Activated T-cell treated with anti-CD3 and anti-CD28 coated beads for 4 hours (primary cell): ENCODE measurements around the gene OXGR1.
"Not testable (repeated sequence)": the region's sequence is repeated elsewhere in the genome, so short reads cannot be mapped to it uniquely, and the experiment has no call there.

Experiments used
- DNase-seq: peaks from one replicate; pipeline ENCODE4 v3.0.0-alpha.2; 2020

Gene OXGR1

DNA sequence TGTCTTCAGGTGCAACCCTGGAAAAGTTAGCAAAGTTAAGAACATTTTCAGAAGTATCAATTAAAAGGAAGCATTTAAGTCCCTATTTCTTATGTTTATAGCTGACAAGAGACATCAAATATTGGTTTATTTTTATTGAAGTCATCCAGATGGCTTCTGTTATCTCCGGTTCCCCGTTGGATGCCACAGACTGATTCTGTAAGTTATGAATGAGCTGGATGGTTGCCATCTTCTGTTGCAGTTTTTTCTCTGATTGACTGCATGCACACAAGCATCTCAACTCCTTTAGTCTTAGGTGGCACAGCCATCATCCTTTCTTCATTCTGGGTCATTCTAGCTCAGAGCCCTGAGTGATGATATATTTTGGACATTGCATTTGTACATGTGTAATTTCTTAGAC lies 10.6 kb upstream of the OXGR1 start:
- no peak for DNase-seq

DNA sequence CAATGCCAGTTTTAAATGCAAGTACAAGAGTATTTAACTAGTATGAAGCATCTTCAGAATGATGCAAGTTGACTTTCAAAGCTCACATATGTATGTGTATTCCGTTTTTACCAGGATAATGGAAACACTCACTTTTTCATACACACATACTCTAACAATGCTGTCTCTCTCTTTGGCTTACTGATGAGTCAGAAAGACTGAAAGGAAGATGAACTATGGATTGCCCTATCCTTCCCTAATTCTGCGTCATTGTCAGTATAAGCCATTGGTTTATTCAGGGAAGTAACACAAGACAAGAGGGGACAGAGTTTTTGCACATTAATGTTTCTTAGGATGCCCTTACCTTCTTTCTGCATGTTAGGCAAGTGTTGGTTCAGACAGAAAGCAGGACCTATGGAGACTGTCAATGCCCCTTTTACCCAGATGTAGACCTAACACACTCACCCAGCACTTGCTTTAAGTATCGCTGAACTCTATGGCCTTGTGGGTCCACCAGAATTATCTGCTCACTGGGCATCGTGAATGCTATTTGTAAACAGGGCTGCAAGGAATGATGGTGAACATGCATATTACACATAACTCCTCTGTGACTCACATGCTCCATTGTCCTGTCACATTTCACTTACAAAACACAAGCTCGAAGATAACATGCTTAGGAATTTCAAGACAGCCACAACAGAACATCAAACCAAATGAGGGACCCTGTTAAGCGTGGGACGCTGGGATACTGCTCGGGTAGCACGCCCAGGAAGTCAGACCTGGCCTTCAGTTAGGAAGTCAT lies 10.0 kb upstream of the OXGR1 start:
- no peak for DNase-seq

DNA sequence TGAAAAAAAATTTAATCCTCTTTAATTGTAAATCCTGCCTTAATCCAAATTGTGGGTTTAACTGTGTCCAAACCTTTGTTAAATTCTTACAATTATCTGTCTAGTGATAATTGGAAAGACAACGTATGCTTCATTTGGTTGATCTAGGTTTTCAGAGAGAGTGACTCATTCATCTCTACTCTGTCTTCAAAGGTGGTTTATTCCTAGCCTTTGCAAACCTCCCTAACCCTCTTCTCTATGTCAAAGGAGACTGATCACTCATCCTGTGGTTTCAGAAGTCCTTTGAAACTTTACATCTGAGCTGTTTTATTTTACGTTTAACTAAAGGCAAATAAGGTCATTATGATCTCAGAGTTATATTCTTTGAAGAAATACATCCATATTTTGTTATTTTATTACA lies 8.8 kb upstream of the OXGR1 start:
- DNase-seq, result no peak

GRCh38 chr13:97002581-97002980 lies 8.3 kb upstream of the OXGR1 start:
- no peak for DNase-seq

DNA sequence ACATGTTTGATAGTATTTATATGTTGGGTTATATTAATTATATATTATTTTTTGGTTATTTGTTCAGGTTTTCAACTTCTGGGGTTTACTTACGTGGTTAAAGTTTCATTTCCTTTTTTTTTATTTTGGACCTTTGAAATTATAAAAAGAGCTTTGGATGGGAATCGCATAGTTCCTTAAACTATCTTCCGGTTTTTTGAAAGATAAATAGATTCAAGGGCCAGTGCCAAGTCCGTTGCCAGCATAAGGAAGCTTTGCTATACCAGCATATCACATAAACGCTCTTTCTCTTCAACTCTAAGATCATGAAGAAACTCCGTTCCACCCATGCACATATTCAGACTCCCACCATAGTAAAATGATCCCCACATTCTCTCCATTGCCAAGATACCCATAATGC lies 7.4 kb upstream of the OXGR1 start:
- no peak for DNase-seq

- DNase-seq, result no peak
Measured at GRCh38 chr13:97000295-97000925, 6.1 kb upstream of the OXGR1 start.

DNA sequence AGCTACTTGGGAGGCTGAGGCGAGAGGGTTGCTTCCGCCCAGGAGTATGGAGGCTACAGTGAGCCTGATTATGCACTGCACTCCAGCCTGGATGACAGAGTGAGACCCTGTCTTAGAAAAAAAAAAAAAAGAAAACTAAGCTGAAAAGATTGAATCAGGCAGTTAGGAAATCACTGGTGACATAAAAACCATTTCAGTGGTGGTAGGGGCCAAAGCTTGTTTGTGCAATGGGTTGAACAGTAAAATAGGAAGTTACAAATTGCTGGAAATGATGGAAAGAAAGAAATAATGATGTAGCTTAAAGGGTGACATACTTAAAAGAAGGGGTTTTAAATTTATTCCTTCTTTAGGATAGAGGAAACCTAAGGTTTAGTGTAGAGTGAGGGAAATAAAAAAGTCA lies 4.8 kb upstream of the OXGR1 start:
- no peak for DNase-seq

DNA sequence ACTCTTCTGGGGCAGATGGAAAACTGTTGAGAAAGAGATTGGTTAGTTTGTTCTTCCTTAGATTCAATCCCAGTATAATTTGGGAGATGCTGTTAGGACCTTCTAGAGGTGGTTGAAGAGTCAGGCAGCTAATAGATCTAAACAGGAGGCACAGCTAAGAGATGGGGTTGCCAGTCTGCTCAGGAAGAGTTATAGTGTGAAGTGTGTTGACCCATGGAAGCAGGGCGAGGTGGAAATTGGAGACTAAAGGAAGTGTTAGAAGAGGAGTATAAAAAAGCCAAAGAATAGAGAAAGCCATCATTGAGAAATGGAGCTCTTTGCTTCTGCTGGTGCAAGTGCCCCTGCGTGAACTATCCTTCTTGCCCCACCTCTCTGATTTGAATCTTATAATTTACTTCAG lies 3.8 kb upstream of the OXGR1 start:
- no peak for DNase-seq

GRCh38 chr13:96996886-96997285 lies 2.6 kb upstream of the OXGR1 start:
- no peak for DNase-seq

- no peak for DNase-seq
Measured at GRCh38 chr13:96996107-96996506, 1.8 kb upstream of the OXGR1 start.

GRCh38 chr13:96994858-96995243 lies 575 bp upstream of the OXGR1 start:
- DNase-seq, result no peak

DNA sequence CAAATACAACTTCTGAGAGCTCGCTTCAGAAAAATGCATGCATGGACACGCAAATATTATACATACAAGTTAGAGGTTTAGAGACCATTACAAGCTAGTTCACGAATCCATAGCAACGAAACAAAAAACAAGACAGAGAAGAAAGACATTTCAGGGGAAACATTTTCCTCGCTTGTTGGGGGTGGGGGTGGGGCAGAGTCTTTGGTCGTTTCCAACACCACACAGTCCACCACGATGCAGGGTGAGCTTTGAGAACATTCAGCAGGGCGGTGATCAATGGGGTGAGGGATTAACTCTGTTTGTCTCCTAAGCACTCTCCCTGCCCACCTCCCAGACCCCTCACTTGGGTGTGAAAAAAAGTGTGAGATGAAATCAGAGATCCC lies 651 bp downstream of the OXGR1 start:
- DNase-seq, result no peak

- no peak for DNase-seq
Measured at GRCh38 chr13:96992633-96993032, 1.6 kb downstream of the OXGR1 start.

GRCh38 chr13:96991072-96991471 lies 3.2 kb downstream of the OXGR1 start:
- DNase-seq, result no peak

- DNase-seq, result no peak
Measured at GRCh38 chr13:96988441-96988840, 5.8 kb downstream of the OXGR1 start.

- no peak for DNase-seq
Measured at GRCh38 chr13:96984051-96984508, 10.2 kb downstream of the OXGR1 start.

GRCh38 chr13:96982672-96983071 lies 11.6 kb downstream of the OXGR1 start:
- DNase-seq, result no peak

DNA sequence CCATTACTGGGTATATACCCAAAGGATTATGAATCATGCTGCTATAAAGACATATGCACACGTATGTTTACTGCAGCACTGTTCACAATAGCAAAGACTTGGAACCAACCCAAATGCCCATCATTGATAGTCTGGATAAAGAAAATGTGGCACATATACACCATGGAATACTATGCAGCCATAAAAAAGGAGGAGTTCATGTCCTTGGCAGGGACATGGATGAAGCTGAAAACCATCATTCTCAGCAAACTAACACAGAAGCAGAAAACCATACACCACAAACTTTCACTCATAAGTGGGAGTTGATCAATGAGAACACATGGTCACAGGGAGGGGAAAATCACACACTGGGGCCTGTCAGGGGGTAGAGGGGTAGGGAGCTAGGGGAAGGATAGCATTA lies 14.4 kb downstream of the OXGR1 start:
- not testable (repeated sequence) for DNase-seq

DNA sequence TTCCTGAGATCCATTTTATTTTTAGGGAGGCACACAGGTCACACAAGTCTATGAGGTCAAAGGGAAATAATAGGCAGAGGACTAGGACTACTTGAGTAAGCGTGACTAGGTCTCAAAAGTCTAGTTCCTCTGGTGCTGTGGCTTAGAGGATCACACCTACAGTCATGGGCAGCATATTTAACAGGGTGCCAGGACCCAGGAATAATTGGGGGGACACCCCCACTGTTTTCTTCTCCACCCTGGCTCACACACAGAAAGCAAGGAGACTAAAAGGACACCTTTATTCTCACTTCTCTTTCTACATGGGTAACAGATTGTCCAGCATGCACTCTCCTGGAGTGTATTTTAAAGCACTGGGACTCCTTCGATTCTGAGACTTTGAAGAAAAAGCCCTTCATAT lies 26.2 kb downstream of the OXGR1 start:
- no peak for DNase-seq

DNA sequence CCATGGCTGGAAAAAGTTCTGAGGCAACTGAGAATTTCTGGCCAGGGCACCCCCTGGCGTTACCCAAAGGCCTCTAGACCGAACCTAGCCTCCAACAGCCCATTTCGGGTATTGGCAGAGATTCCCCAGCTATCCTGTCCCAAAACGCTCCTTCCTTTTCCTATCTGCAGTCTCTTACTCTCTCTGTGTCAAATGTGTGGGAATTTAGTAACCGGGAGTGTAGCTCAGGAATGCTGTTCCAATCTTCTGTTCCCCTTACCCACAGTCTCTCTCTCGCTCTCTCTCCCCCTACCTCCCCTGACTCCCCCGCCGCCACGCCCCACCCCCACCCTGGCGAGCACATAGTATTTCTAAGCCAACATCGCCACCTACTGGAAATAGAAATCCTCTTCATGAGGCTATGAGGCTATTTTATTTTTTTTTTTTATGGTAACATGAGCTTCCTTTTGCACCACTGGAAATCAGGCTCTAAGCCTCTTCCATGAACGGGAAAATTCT lies 27.0 kb downstream of the OXGR1 start:
- DNase-seq, result no peak

GRCh38 chr13:96966415-96967102 lies 27.7 kb downstream of the OXGR1 start:
- no peak for DNase-seq

GRCh38 chr13:96963786-96964475 lies 30.3 kb downstream of the OXGR1 start:
- no peak for DNase-seq

DNA sequence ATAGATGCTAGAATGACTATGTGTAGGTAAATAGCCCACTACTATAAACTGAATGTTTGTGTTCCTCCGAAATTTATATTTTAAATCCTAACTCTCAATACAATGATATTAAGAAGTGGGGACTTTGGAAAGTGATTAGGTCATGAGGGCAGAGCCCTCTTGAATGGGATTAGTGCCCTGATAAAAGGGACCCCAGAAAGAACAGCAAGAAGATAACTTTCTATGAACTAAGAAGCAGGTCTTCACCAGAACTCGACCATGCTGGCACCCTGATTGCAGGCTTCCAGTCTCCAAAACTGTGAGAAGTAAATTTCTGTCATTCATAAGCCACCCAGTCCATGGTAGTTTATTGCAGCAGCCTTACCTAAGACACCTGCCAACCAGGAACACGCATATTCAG lies 33.9 kb downstream of the OXGR1 start:
- no peak for DNase-seq
